Measurements from ENCODE around the gene HOXC12.

DNA sequence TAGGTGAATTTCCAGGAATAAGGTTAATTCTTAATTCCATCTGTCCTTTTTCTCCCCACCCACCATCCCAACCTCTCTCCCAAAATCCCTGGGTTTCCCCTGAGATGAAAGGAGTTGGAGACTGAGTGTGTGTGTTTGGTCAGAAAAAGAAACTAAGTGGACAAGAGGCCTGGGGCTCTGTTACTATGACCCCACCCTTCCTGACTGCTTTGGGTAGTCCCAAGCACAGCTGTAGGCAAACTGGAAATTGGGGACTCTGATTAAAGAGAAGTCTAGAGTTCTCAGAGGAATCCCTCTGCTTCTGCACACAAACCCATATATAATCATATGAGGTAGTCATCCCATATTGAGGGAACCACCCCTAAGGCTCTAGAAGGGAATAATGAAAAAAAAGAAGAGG, 7.0 kb upstream of the HOXC12 start:
- TF ChIP-seq POLR2AphosphoS5 (IDR thresholded peaks at IDR 0.05) (no peak), POLR2A (IDR thresholded peaks at IDR 0.05) (no peak)
- TF ChIP-seq, protein P1, sequence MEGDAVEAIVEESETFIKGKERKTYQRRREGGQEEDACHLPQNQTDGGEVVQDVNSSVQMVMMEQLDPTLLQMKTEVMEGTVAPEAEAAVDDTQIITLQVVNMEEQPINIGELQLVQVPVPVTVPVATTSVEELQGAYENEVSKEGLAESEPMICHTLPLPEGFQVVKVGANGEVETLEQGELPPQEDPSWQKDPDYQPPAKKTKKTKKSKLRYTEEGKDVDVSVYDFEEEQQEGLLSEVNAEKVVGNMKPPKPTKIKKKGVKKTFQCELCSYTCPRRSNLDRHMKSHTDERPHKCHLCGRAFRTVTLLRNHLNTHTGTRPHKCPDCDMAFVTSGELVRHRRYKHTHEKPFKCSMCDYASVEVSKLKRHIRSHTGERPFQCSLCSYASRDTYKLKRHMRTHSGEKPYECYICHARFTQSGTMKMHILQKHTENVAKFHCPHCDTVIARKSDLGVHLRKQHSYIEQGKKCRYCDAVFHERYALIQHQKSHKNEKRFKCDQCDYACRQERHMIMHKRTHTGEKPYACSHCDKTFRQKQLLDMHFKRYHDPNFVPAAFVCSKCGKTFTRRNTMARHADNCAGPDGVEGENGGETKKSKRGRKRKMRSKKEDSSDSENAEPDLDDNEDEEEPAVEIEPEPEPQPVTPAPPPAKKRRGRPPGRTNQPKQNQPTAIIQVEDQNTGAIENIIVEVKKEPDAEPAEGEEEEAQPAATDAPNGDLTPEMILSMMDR (IDR thresholded peaks at IDR 0.05): no peak
